SK-N-SH (cell line): ENCODE data around the gene WDR91. TPM values are rescaled to one million over a fixed set of nuclear protein-coding genes. Genes with fewer than 3 reads are reported as not detected.

ENCODE experiments used
- CTCF ChIA-PET: fragments of 300-600, 350-600 bp; formaldehyde crosslinking; extraction: SDS; loops from one replicate; lab custom pipeline; 2021; lab: Yijun Ruan, JAX
- POLR2A ChIA-PET: fragments of 350-600 bp; sonication (Branson Sonifier 250); formaldehyde crosslinking; extraction: SDS; loops from one replicate; lab custom pipeline; 2020; ENCODE audit warnings: antibody characterized with exemption, inconsistent platforms; lab: Yijun Ruan, JAX
- DNase-seq: peaks from one replicate; pipeline ENCODE4 v3.0.0; 2012
- H2AFZ ChIP-seq: fragments of 200-600 bp; sonication (generic); 2 replicates; pipeline ENCODE4 v1.8.1; 2016; ENCODE audit warnings: antibody characterized with exemption, mild to moderate bottlenecking, low read depth
- H3F3A ChIP-seq: fragments of 200-600 bp; sonication (generic); replicated peaks from 2 replicates; pipeline ENCODE3; 2016; ENCODE audit warnings: antibody characterized with exemption, mild to moderate bottlenecking; ENCODE audit not compliant: insufficient read depth
- H3K27ac ChIP-seq, 2 experiments: fragments of 200-500 bp in 1 of 2; fragments of 200-600 bp in 1 of 2; sonication (Bioruptor generic) in 1 of 2; sonication (generic), shearing (Covaris generic) in 1 of 2; 2 replicates each; pipeline versions ENCODE4 v1.5.1 to v1.6.1; 2014 to 2016; ENCODE audit warnings: low read depth in 2 of 2, inconsistent platforms in 1 of 2, low read length in 1 of 2, mild to moderate bottlenecking in 1 of 2, mixed read lengths in 1 of 2
- H3K27me3 ChIP-seq: fragments of 200-600 bp; sonication (generic), shearing (Covaris generic); 2 replicates; pipeline ENCODE4 v1.6.1; 2016; ENCODE audit warnings: mixed run types; ENCODE audit not compliant: insufficient read depth
- H3K36me3 ChIP-seq, 2 experiments: fragments of 200-500 bp in 1 of 2; fragments of 200-600 bp in 1 of 2; sonication (Bioruptor generic) in 1 of 2; sonication (generic) in 1 of 2; replicated peaks in 1 of 2; 2 replicates each; pipeline versions ENCODE3 to v1.5.1; 2014 to 2016; ENCODE audit warnings: low read length in 1 of 2, mild to moderate bottlenecking in 1 of 2; ENCODE audit not compliant: insufficient read depth in 2 of 2, control insufficient read depth in 1 of 2
- H3K4me1 ChIP-seq, 2 experiments: fragments of 200-500 bp in 1 of 2; fragments of 200-600 bp in 1 of 2; sonication (Bioruptor generic) in 1 of 2; sonication (generic), shearing (Covaris generic) in 1 of 2; 2 replicates each; pipeline versions ENCODE4 v1.5.1 to v1.6.1; 2014 to 2016; ENCODE audit warnings: low read depth in 1 of 2, low read length in 1 of 2, mixed run types in 1 of 2; ENCODE audit not compliant: insufficient read depth in 2 of 2, control insufficient read depth in 1 of 2
- H3K4me2 ChIP-seq: fragments of 200-600 bp; sonication (generic), shearing (Covaris generic); 2 replicates; pipeline ENCODE4 v1.6.1; 2017; ENCODE audit warnings: mixed run types
- H3K4me3 ChIP-seq, 2 experiments: fragments of 200-500 bp in 1 of 2; fragments of 200-600 bp in 1 of 2; sonication (Bioruptor generic) in 1 of 2; sonication (generic), shearing (Covaris generic) in 1 of 2; 2 replicates each; pipeline versions ENCODE4 v1.5.1 to v1.8.1; 2014 to 2016; ENCODE audit warnings: low read depth in 2 of 2, inconsistent platforms in 1 of 2, low read length in 1 of 2, mild to moderate bottlenecking in 1 of 2, mixed read lengths in 1 of 2, moderate library complexity in 1 of 2
- H3K79me2 ChIP-seq: fragments of 200-600 bp; sonication (generic); 2 replicates; pipeline ENCODE4 v1.8.1; 2017; ENCODE audit warnings: mild to moderate bottlenecking; ENCODE audit not compliant: insufficient read depth
- H3K9ac ChIP-seq: fragments of 200-600 bp; sonication (generic); 2 replicates; pipeline ENCODE4 v1.6.1; 2017; ENCODE audit warnings: mixed run types
- H3K9me2 ChIP-seq: fragments of 200-600 bp; sonication (generic); 2 replicates; pipeline ENCODE4 v1.6.1; 2017; ENCODE audit warnings: mixed run types
- H3K9me3 ChIP-seq: fragments of 200-600 bp; sonication (generic); 2 replicates; pipeline ENCODE4 v1.6.1; 2017; ENCODE audit warnings: mixed run types, mild to moderate bottlenecking, moderate library complexity
- H4K20me1 ChIP-seq: fragments of 200-600 bp; sonication (generic); 2 replicates; pipeline ENCODE4 v1.6.1; 2017; ENCODE audit warnings: mild to moderate bottlenecking, mixed run types; ENCODE audit not compliant: insufficient read depth
- CHD2 ChIP-seq: fragments of 150-350 bp; IDR thresholded peaks from 2 replicates; pipeline ENCODE4 v1.6.1; 2018; ENCODE audit warnings: low read length; ENCODE audit not compliant: partially characterized antibody
- CTCF ChIP-seq: fragments of 200-600 bp; sonication (generic); IDR thresholded peaks from 2 replicates; pipeline ENCODE4 v1.6.1; 2017; ENCODE audit warnings: antibody characterized with exemption, mild to moderate bottlenecking, moderate library complexity
- ELF1 ChIP-seq: IDR thresholded peaks from 2 replicates; pipeline ENCODE4 v1.4.0; 2012
- EZH2phosphoT487 ChIP-seq: fragments of 200-600 bp; sonication (generic); IDR thresholded peaks from 2 replicates; pipeline ENCODE4 v1.6.1; 2017; ENCODE audit warnings: low read depth, mixed run types, mild to moderate bottlenecking, antibody characterized with exemption, moderate library complexity, borderline replicate concordance
- GABPA ChIP-seq: IDR thresholded peaks from 2 replicates; pipeline ENCODE4 v1.4.0; 2012; ENCODE audit warnings: low read depth, mild to moderate bottlenecking
- NRF1 ChIP-seq: IDR thresholded peaks from 2 replicates; pipeline ENCODE4 v1.6.1; 2012; ENCODE audit warnings: low read depth, mild to moderate bottlenecking, low read length
- POLR2AphosphoS5 ChIP-seq: IDR thresholded peaks from 2 replicates; pipeline ENCODE4 v1.6.1; 2012; ENCODE audit warnings: low read depth, low read length
- RCOR1 ChIP-seq: fragments of 150-350 bp; IDR thresholded peaks from 2 replicates; pipeline ENCODE4 v1.6.1; 2017; ENCODE audit warnings: antibody characterized with exemption, low read length
- RFX5 ChIP-seq: IDR thresholded peaks from 2 replicates; pipeline ENCODE4 v1.6.1; 2012; ENCODE audit warnings: mild to moderate bottlenecking, improper control_type of control experiment, low read length
- SIN3A ChIP-seq: IDR thresholded peaks from 2 replicates; pipeline ENCODE4 v1.6.1; 2012; ENCODE audit warnings: low read depth, mild to moderate bottlenecking, low read length, moderate library complexity, borderline replicate concordance
- SMC3 ChIP-seq: IDR thresholded peaks from 2 replicates; pipeline ENCODE4 v1.6.1; 2012; ENCODE audit warnings: low read depth, low read length, improper control_type of control experiment
- TAF1 ChIP-seq: IDR thresholded peaks from 2 replicates; pipeline ENCODE4 v1.6.1; 2012; ENCODE audit warnings: low read depth, mild to moderate bottlenecking, low read length, moderate library complexity, borderline replicate concordance
- USF2 ChIP-seq: fragments of 150-350 bp; IDR thresholded peaks from 2 replicates; pipeline ENCODE4 v1.6.1; 2017; ENCODE audit warnings: antibody characterized with exemption, low read length, low read depth, borderline replicate concordance
- WGBS: methylation state at CpG from one replicate; pipeline ENCODE4 v1.1.6; 2017; ENCODE audit warnings: low lambda C conversion rate; 5-methylcytosine and 5-hydroxymethylcytosine counted together
- polyA plus RNA-seq, 3 experiments: library from polyadenylated mRNA; depleted of rRNA; stranded (reverse); fragments of >200 nt; gene quantifications; 2 replicates each; pipeline ENCODE4 v1.2.3, GENCODE V29; 2012

Gene WDR91
- polyA plus RNA-seq, 1 of the 3 experiments (the other 2 are of a cell fraction): 8.4 TPM

- Histone ChIP-seq H3K4me3 (peak within 1 kb of the TSS in 1 of 2 experiments; percentile 30; a peak in 3 of 4 replicates), H3K27ac (no peak within 1 kb of the TSS), H3K9me2 (no peaks in the 10 kb centered on the region)
- TF ChIP-seq RFX5 (no peak), CHD2 (no peak), POLR2AphosphoS5 (no peak)
- TF ChIP-seq, all 33 proteins: peak for 0
- no peaks in the 10 kb centered on the region for H3F3A ChIP-seq
- H3K9me3 ChIP-seq: no peaks in the 10 kb centered on the region
- H3K27me3 ChIP-seq: no peaks in the 10 kb centered on the region
- DNase-seq: no peak
- no peaks in the 10 kb centered on the region for H3K36me3 ChIP-seq
- H4K20me1 ChIP-seq: no peaks in the 10 kb centered on the region
- CTCF ChIA-PET: interaction anchor here (1.6 to 2.2 kb wide), 3 partner anchors 12 to 23 kb away, joined by 3 to 5 read pairs (median 5); no protein-coding TSS in a partner anchor
- POLR2A ChIA-PET: no interaction called here
- H3K4me2 ChIP-seq: peak within 1 kb of the TSS; percentile 30
- peak within 1 kb of the TSS; percentile 65 for H2AFZ ChIP-seq
- H3K9ac ChIP-seq: no peak within 1 kb of the TSS
- no peaks in the 10 kb centered on the region for H3K79me2 ChIP-seq
- WGBS: 67% methylated on average over 13 of the region's 13 CpGs
- peaks cover 0 to 2% of the 10 kb centered on the region in 2 experiments; a peak in 1 of 4 replicates for H3K4me1 ChIP-seq
Measured at GRCh38 chr7:135147899-135148721, 63.2 kb downstream of the WDR91 start, which contains the start of gene TMEM140. TSS of gene TMEM140 (plus strand) at chr7:135148072. CDS start at chr7:135164442, 16,370 bp downstream.

- WGBS: 51% methylated on average over 6 of the region's 6 CpGs
- H3K9me3 ChIP-seq: no peaks in the 10 kb centered on the region
- H3K27me3 ChIP-seq: no peaks in the 10 kb centered on the region
- peak overlapping the region; percentile 30 for H3K4me2 ChIP-seq
- no peak overlapping the region for H3K9ac ChIP-seq
- TF ChIP-seq CHD2 (no peak), SIN3A (no peak), EZH2phosphoT487 (no peak)
- H3K79me2 ChIP-seq: no peaks in the 10 kb centered on the region
- CTCF ChIA-PET: interaction anchor here (2.0 to 2.2 kb wide), 2 partner anchors 13 kb away, joined by 5 read pairs; no protein-coding TSS in a partner anchor
- no peaks in the 10 kb centered on the region for H4K20me1 ChIP-seq
- peak overlapping the region; percentile 65 for H2AFZ ChIP-seq
- peak overlapping the region in 1 of 2 experiments; percentile 30; a peak in 3 of 4 replicates for H3K4me3 ChIP-seq
- peaks cover 0 to 2% of the 10 kb centered on the region in 2 experiments; a peak in 1 of 4 replicates for H3K4me1 ChIP-seq
- POLR2A ChIA-PET: no interaction called here
- no peak for DNase-seq
- H3K27ac ChIP-seq: no peak overlapping the region
- no peaks in the 10 kb centered on the region for H3K36me3 ChIP-seq
- no peaks in the 10 kb centered on the region for H3F3A ChIP-seq
- no peaks in the 10 kb centered on the region for H3K9me2 ChIP-seq
Measured at GRCh38 chr7:135147341-135147898, 63.9 kb downstream of the WDR91 start.

- H3K9me2 ChIP-seq: no peaks in the 10 kb centered on the region; the same call in 1 of the 2 replicates
- no peaks in the 10 kb centered on the region for H3K36me3 ChIP-seq
- no peak overlapping the region for H2AFZ ChIP-seq
- H4K20me1 ChIP-seq: no peaks in the 10 kb centered on the region
- H3K27ac ChIP-seq: no peak overlapping the region
- no peaks in the 10 kb centered on the region for H3K27me3 ChIP-seq
- no peak overlapping the region for H3K4me3 ChIP-seq
- 49% methylated on average over 3 of the region's 3 CpGs for WGBS
- no peak overlapping the region for H3K4me2 ChIP-seq
- no peak overlapping the region for H3K9ac ChIP-seq
- peaks cover 0 to 2% of the 10 kb centered on the region in 2 experiments; a peak in 1 of 4 replicates for H3K4me1 ChIP-seq
- POLR2A ChIA-PET: no interaction called here
- CTCF ChIA-PET: interaction anchor here (1.2 kb wide), 1 partner anchor 10 kb away, joined by 3 read pairs; no protein-coding TSS in a partner anchor
- no peaks in the 10 kb centered on the region for H3K79me2 ChIP-seq
- no peaks in the 10 kb centered on the region for H3F3A ChIP-seq
- H3K9me3 ChIP-seq: no peaks in the 10 kb centered on the region
- DNase-seq: no peak
- no peak for TF ChIP-seq SMC3
- no peak for TF ChIP-seq GABPA
- TF ChIP-seq TAF1: no peak
- TF ChIP-seq POLR2AphosphoS5: no peak
- no peak for TF ChIP-seq CTCF
- TF ChIP-seq CHD2: no peak
- TF ChIP-seq NRF1: no peak
- TF ChIP-seq USF2: no peak
- TF ChIP-seq EZH2phosphoT487: no peak
- TF ChIP-seq RCOR1: no peak
- TF ChIP-seq ELF1: no peak
Measured at GRCh38 chr7:135143885-135144668, 67.2 kb downstream of the WDR91 start.
